Measurements from ENCODE around the gene NKX1-2. TPM values are rescaled to one million over a fixed set of nuclear protein-coding genes. Genes with fewer than 3 reads are reported as not detected.

Gene NKX1-2
- total and polyA plus RNA-seq, 2 of the 8 experiments (the other 6 are each of a cell fraction or from before 2014, with no cell fraction given): 12.7 to 34.9 TPM

DNA sequence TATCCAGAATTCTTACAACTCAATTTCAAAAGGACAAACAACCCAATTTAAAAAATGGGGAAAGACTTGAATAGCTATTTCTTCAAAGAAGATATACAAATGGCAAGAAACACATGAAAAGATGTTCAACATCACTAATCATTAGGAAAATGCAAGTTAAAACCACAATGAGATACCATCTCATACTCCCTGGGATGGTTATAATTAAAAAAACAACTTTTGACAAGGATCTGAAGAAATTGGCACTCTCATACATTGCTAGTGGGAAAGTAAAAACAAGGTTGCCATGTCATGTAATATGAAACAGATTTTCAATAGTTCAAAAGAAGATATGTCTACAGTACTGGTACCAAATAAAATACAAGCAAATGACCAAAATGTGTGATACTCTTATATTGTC lies 40.1 kb downstream of the NKX1-2 start:
- peaks cover 2 to 28% of the 10 kb centered on the region in 2 experiments; a peak in 3 of 4 replicates for H3K79me2 ChIP-seq (ENCODE audit: control insufficient read depth in 1 of 2, insufficient read depth in 2 of 2, low read length in 2 of 2)
- FAIRE-seq: no peak

More for the DNA sequence above, 40.1 kb downstream of the NKX1-2 start:
- no peaks in the 10 kb centered on the region for H3K23me2 ChIP-seq (ENCODE audit: low read depth, low read length)
- H2BK12ac ChIP-seq (ENCODE audit: low read depth, low read length): no peak overlapping the region
- no peak overlapping the region for H2BK15ac ChIP-seq (ENCODE audit: low read length)
- POLR2A ChIA-PET (ENCODE audit: partially characterized antibody): interaction anchor here (1.0 kb wide), 1 partner anchor 10 kb away, joined by 3 read pairs; the partner anchor contains the start of gene OAT
- no peaks in the 10 kb centered on the region for H3K27me3 ChIP-seq (replicated peaks in 1 of 4; ENCODE audit: control insufficient read depth in 3 of 4, extremely low read depth in 1 of 4, insufficient read depth in 3 of 4, low read length in 3 of 4)
- no peak overlapping the region for H4K8ac ChIP-seq (ENCODE audit: extremely low read depth, insufficient read depth, low read length)
- H2AK5ac ChIP-seq (ENCODE audit: low read depth, low read length): no peak overlapping the region
- H4K20me1 ChIP-seq (replicated peaks in 1 of 2; ENCODE audit: control insufficient read depth in 1 of 2, insufficient read depth in 2 of 2, low read length in 2 of 2): no peaks in the 10 kb centered on the region
- no peak overlapping the region for H3K18ac ChIP-seq (ENCODE audit: extremely low read depth, low read length)
- no peak overlapping the region for H4K91ac ChIP-seq (replicated peaks; ENCODE audit: insufficient read length, low read length)
- H2BK5ac ChIP-seq (ENCODE audit: low read depth, low read length): no peak overlapping the region
- DNase-seq (ENCODE audit: low read depth in 1 of 2, low spot score in 2 of 2): no peak
- peaks cover 2 to 35% (median 13%) of the 10 kb centered on the region in 4 experiments for H3K36me3 ChIP-seq (ENCODE audit: control insufficient read depth in 2 of 4, insufficient read depth in 4 of 4, low read length in 3 of 4)
- no peak overlapping the region for H3K56ac ChIP-seq (replicated peaks; ENCODE audit: insufficient read length, low read depth, low read length)
- H3K27ac ChIP-seq (ENCODE audit: low read depth, low read length): no peak overlapping the region
- H2BK120ac ChIP-seq (replicated peaks; ENCODE audit: low read depth, low read length): no peak overlapping the region
- no peak overlapping the region for H3K23ac ChIP-seq (ENCODE audit: insufficient read length)
- H2AFZ ChIP-seq (ENCODE audit: low read length): no peak overlapping the region
- no peak overlapping the region for H3K14ac ChIP-seq (ENCODE audit: insufficient read length)
- H3K79me1 ChIP-seq (ENCODE audit: low read depth, low read length): no peaks in the 10 kb centered on the region; the same call in 1 of the 2 replicates
- CTCF ChIA-PET (ENCODE audit: partially characterized antibody): interaction anchor here (1.2 to 1.5 kb wide), 2 partner anchors 10 to 39 kb away, joined by 3 to 5 read pairs; no protein-coding TSS in a partner anchor
- no peak overlapping the region for H3K9ac ChIP-seq (replicated peaks in 1 of 4; ENCODE audit: extremely low read depth in 1 of 4, low read depth in 3 of 4, low read length in 3 of 4)
- H3K9me3 ChIP-seq (ENCODE audit: insufficient read depth in 2 of 2, low read depth in 1 of 2, low read length in 1 of 2): no peaks in the 10 kb centered on the region
- no peak overlapping the region for H3K4ac ChIP-seq (replicated peaks; ENCODE audit: insufficient read length, low read depth, low read length)
- no peak overlapping the region for H3K4me2 ChIP-seq (ENCODE audit: insufficient read depth in 1 of 2, low read depth in 2 of 2, low read length in 2 of 2)
- no peak for TF ChIP-seq CREB1 (IDR thresholded peaks at IDR 0.05)
- TF ChIP-seq RXRA (IDR thresholded peaks at IDR 0.05; ENCODE audit: insufficient read depth, low read depth, low read length): no peak
- TF ChIP-seq BCL11A (IDR thresholded peaks at IDR 0.05; ENCODE audit: low read depth in 2 of 2, low read length in 2 of 2): no peak
- TF ChIP-seq POLR2A (IDR thresholded peaks at IDR 0.05; ENCODE audit: control extremely low read depth in 1 of 2, low read depth in 2 of 2, low read length in 2 of 2): no peak
- TF ChIP-seq GABPA (IDR thresholded peaks at IDR 0.05; ENCODE audit: borderline replicate concordance, insufficient read depth, low read length): no peak
- no peak for TF ChIP-seq KDM1A (IDR thresholded peaks at IDR 0.05; ENCODE audit: borderline replicate concordance, low read length)
- TF ChIP-seq, protein P1, sequence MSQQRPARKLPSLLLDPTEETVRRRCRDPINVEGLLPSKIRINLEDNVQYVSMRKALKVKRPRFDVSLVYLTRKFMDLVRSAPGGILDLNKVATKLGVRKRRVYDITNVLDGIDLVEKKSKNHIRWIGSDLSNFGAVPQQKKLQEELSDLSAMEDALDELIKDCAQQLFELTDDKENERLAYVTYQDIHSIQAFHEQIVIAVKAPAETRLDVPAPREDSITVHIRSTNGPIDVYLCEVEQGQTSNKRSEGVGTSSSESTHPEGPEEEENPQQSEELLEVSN (IDR thresholded peaks at IDR 0.05): no peak
- no peak for TF ChIP-seq CHD2 (IDR thresholded peaks at IDR 0.05; ENCODE audit: low read length)
- no peak overlapping the region for H2BK20ac ChIP-seq (ENCODE audit: low read length)
- no peak overlapping the region for H3K4me3 ChIP-seq (ENCODE audit: extremely low read depth in 1 of 4, insufficient read depth in 2 of 4, low read depth in 3 of 4, low read length in 4 of 4)
- no peak overlapping the region for H4K5ac ChIP-seq (ENCODE audit: insufficient read length, low read depth, low read length)
- no peaks in the 10 kb centered on the region for H3K4me1 ChIP-seq (replicated peaks in 1 of 4; ENCODE audit: control insufficient read depth in 3 of 4, insufficient read depth in 4 of 4, low read length in 3 of 4)

All from H1 (cell line).